Neural progenitor cell (in vitro differentiated cells): ENCODE results near the gene IQCF6. TPM values are rescaled to one million over a fixed set of nuclear protein-coding genes. Genes with fewer than 3 reads are reported as not detected.

Experiments used
- DNase-seq: peaks from one replicate; pipeline ENCODE4 v3.0.0-alpha.2; 2016; ENCODE audit warnings: low spot score
- H2AFZ ChIP-seq: fragments of 200-600 bp; sonication (generic); replicated peaks from 2 replicates; pipeline ENCODE4 v1.6.1; 2016; ENCODE audit warnings: antibody characterized with exemption
- H3F3A ChIP-seq: fragments of 200-600 bp; sonication (generic); 2 replicates; pipeline ENCODE4 v1.6.1; 2016; ENCODE audit warnings: antibody characterized with exemption, low read depth
- H3K27ac ChIP-seq: fragments of 200-600 bp; sonication (generic); 2 replicates; pipeline ENCODE4 v1.5.1; 2016; ENCODE audit warnings: mild to moderate bottlenecking
- H3K27me3 ChIP-seq: fragments of 200-600 bp; sonication (generic); 2 replicates; pipeline ENCODE4 v1.6.1; 2016; ENCODE audit warnings: mild to moderate bottlenecking, moderate library complexity
- H3K36me3 ChIP-seq: fragments of 200-600 bp; sonication (generic); 2 replicates; pipeline ENCODE4 v1.5.1; 2016
- H3K4me1 ChIP-seq: fragments of 200-600 bp; sonication (generic); 2 replicates; pipeline ENCODE4 v1.6.1; 2016; ENCODE audit warnings: mixed run types
- H3K4me2 ChIP-seq: fragments of 200-600 bp; sonication (generic); 2 replicates; pipeline ENCODE4 v1.6.1; 2016
- H3K4me3 ChIP-seq: fragments of 200-600 bp; sonication (generic); 2 replicates; pipeline ENCODE4 v1.5.1; 2016
- H3K79me2 ChIP-seq: fragments of 200-600 bp; sonication (generic); 2 replicates; pipeline ENCODE4 v1.6.1; 2016; ENCODE audit warnings: low read depth
- H3K9ac ChIP-seq: fragments of 200-600 bp; sonication (generic); 2 replicates; pipeline ENCODE4 v1.6.1; 2016
- H3K9me3 ChIP-seq: fragments of 200-600 bp; sonication (generic); 2 replicates; pipeline ENCODE4 v1.5.1; 2016; ENCODE audit warnings: low read depth
- H4K20me1 ChIP-seq: fragments of 200-600 bp; sonication (generic); 2 replicates; pipeline ENCODE4 v1.6.1; 2016; ENCODE audit warnings: low read depth
- H3K27ac Mint-ChIP-seq: 3 replicates; pipeline ENCODE4 v1.8.0; 2021; ENCODE audit warnings: mixed read lengths
- H3K27me3 Mint-ChIP-seq: 2 replicates; pipeline ENCODE4 v1.8.0; 2022; ENCODE audit warnings: low read depth, mild to moderate bottlenecking, inconsistent platforms, moderate library complexity, mixed read lengths; ENCODE audit not compliant: insufficient read depth
- H3K36me3 Mint-ChIP-seq: 3 replicates; pipeline ENCODE4 v1.8.0; 2021; ENCODE audit warnings: mixed read lengths
- H3K4me1 Mint-ChIP-seq: 3 replicates; pipeline ENCODE4 v1.8.0; 2021; ENCODE audit warnings: mixed read lengths
- H3K4me3 Mint-ChIP-seq: 3 replicates; pipeline ENCODE4 v1.8.0; 2021; ENCODE audit warnings: mild to moderate bottlenecking, moderate library complexity, mixed read lengths
- H3K9me3 Mint-ChIP-seq: 3 replicates; pipeline ENCODE4 v1.8.0; 2020; ENCODE audit warnings: mixed read lengths
- EZH2 ChIP-seq: fragments of 200-600 bp; sonication (generic); IDR thresholded peaks from 2 replicates; pipeline ENCODE4 v1.6.1; 2017; ENCODE audit warnings: antibody characterized with exemption, mild to moderate bottlenecking, moderate library complexity
- EZH2phosphoT487 ChIP-seq: fragments of 200-600 bp; sonication (generic); IDR thresholded peaks from 2 replicates; pipeline ENCODE4 v1.6.1; 2017; ENCODE audit warnings: antibody characterized with exemption
- total RNA-seq: library from RNA; depleted of rRNA; stranded (reverse); fragments of >200 nt; gene quantifications from 2 replicates; pipeline ENCODE4 v1.2.3, GENCODE V29; 2015; ENCODE audit warnings: low replicate concordance
- TF ChIP-seq, protein P1 (sequence below): fragments of 200-600 bp; sonication (generic); IDR thresholded peaks from 2 replicates; pipeline ENCODE4 v1.5.1; 2017; ENCODE audit warnings: antibody characterized with exemption, mild to moderate bottlenecking

The IQCF6 gene
- total RNA-seq, 1 donor from 2014 or later = not detected

DNA sequence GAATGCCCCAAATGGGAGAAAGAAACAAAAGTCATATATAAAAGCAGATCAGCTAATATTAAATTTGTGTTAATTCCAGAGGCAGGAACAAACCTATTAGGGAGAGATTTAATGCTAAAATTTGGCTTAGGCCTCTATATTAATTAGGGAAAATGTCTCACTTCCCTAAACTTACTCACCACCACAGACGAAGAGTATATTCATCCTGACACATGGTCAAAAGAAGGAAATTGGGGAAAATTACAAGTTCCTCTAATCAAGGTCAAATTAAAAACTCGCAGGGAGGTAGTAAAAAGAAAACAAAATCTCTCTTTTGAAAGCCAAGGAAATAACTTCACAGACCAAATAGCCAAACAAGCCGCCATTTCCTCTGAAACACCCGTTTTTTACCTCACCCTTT lies 39.9 kb downstream of the IQCF6 start:
- H3K4me1 Mint-ChIP-seq = peaks cover 7% of the 10 kb centered on the region
- H3K9ac ChIP-seq = no peak overlapping the region
- H3K27ac ChIP-seq = no peak overlapping the region
- H3K9me3 Mint-ChIP-seq = no peaks in the 10 kb centered on the region
- H3K36me3 ChIP-seq = no peaks in the 10 kb centered on the region
- H3K4me1 ChIP-seq = peaks cover 17% of the 10 kb centered on the region
- DNase-seq = no peak
- TF ChIP-seq EZH2 (no peak), EZH2phosphoT487 (no peak)
- TF ChIP-seq, protein P1, sequence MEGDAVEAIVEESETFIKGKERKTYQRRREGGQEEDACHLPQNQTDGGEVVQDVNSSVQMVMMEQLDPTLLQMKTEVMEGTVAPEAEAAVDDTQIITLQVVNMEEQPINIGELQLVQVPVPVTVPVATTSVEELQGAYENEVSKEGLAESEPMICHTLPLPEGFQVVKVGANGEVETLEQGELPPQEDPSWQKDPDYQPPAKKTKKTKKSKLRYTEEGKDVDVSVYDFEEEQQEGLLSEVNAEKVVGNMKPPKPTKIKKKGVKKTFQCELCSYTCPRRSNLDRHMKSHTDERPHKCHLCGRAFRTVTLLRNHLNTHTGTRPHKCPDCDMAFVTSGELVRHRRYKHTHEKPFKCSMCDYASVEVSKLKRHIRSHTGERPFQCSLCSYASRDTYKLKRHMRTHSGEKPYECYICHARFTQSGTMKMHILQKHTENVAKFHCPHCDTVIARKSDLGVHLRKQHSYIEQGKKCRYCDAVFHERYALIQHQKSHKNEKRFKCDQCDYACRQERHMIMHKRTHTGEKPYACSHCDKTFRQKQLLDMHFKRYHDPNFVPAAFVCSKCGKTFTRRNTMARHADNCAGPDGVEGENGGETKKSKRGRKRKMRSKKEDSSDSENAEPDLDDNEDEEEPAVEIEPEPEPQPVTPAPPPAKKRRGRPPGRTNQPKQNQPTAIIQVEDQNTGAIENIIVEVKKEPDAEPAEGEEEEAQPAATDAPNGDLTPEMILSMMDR = no peak
- no peaks in the 10 kb centered on the region for H3K36me3 Mint-ChIP-seq
- H4K20me1 ChIP-seq = no peaks in the 10 kb centered on the region
- H3K4me2 ChIP-seq = no peak overlapping the region
- H3K4me3 ChIP-seq = no peak overlapping the region
- no peaks in the 10 kb centered on the region for H3K79me2 ChIP-seq
- H3K27me3 Mint-ChIP-seq = peaks cover 5% of the 10 kb centered on the region
- no peak overlapping the region for H3K4me3 Mint-ChIP-seq
- no peaks in the 10 kb centered on the region for H3K27me3 ChIP-seq
- peak overlapping the region; percentile 94 for H2AFZ ChIP-seq
- H3K27ac Mint-ChIP-seq = no peak overlapping the region
- no peaks in the 10 kb centered on the region for H3F3A ChIP-seq
- no peaks in the 10 kb centered on the region for H3K9me3 ChIP-seq

DNA sequence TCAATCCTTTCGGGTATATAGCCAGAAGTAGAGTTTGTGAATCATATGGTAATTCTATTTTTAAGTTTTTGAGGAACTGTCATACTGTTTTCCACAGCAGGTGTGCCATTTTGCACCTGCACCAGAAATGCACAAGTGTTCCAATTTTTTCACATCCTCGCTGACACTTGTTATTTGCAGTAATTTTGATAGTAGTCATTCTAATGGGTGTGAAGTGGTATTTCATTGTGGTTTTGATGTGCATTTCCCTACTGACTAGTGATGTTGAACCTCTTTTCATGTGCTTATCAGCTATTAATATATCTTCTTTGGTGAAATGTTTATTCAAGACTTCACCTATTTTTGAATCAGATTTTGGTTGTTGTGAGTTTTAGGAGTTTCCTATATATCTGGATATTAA lies 43.1 kb downstream of the IQCF6 start:
- H3K4me1 ChIP-seq = peaks cover 17% of the 10 kb centered on the region
- H3K79me2 ChIP-seq = no peaks in the 10 kb centered on the region
- Mint-ChIP-seq H3K36me3 (no peaks in the 10 kb centered on the region), H3K9me3 (no peaks in the 10 kb centered on the region), H3K27ac (no peak overlapping the region), H3K4me3 (no peak overlapping the region), H3K4me1 (peaks cover 8% of the 10 kb centered on the region), H3K27me3 (peaks cover 3% of the 10 kb centered on the region)
- no peaks in the 10 kb centered on the region for H3F3A ChIP-seq
- TF ChIP-seq, protein P1 = no peak
- no peak for TF ChIP-seq EZH2
- TF ChIP-seq EZH2phosphoT487 = no peak
- H3K9ac ChIP-seq = no peak overlapping the region
- no peak for DNase-seq
- H3K9me3 ChIP-seq = no peaks in the 10 kb centered on the region
- H3K4me3 ChIP-seq = no peak overlapping the region
- H3K27me3 ChIP-seq = no peaks in the 10 kb centered on the region
- H4K20me1 ChIP-seq = no peaks in the 10 kb centered on the region
- no peak overlapping the region for H3K27ac ChIP-seq
- H2AFZ ChIP-seq = no peak overlapping the region
- no peak overlapping the region for H3K4me2 ChIP-seq
- no peaks in the 10 kb centered on the region for H3K36me3 ChIP-seq

DNA sequence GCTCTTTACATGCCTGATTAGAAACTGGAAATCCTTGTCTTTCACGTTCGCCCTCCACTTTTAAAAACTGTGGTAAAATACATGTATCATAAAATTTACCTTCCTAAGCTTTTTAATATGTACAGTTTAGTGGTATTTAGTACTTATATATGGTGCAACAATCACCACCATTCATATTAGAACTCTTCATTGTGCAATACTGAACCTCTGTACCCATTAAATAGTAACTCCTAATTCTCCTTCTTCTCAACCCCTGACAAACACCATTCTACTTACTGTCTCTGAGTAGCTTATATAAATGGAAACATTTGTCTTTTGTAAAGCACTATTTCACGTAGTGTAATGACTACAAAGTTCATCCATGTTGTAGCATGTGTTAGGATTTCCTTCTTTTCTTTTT lies 44.0 kb downstream of the IQCF6 start:
- Histone ChIP-seq H4K20me1 (no peaks in the 10 kb centered on the region), H3K27ac (no peak overlapping the region), H3K27me3 (no peaks in the 10 kb centered on the region), H2AFZ (peak overlapping the region; percentile 83), H3F3A (no peaks in the 10 kb centered on the region), H3K79me2 (no peaks in the 10 kb centered on the region), H3K9ac (no peak overlapping the region), H3K9me3 (no peaks in the 10 kb centered on the region), H3K4me3 (no peak overlapping the region), H3K4me2 (peak overlapping the region; percentile 49), H3K4me1 (peaks cover 17% of the 10 kb centered on the region), H3K36me3 (no peaks in the 10 kb centered on the region)
- TF ChIP-seq EZH2 (no peak), EZH2phosphoT487 (no peak)
- TF ChIP-seq, protein P1 = no peak
- Mint-ChIP-seq H3K4me1 (peaks cover 8% of the 10 kb centered on the region), H3K27me3 (peaks cover 6% of the 10 kb centered on the region), H3K4me3 (no peak overlapping the region), H3K27ac (no peak overlapping the region), H3K36me3 (no peaks in the 10 kb centered on the region), H3K9me3 (no peaks in the 10 kb centered on the region)
- DNase-seq = no peak
